ENCODE results near the gene ESD. TPM values are rescaled to one million over a fixed set of nuclear protein-coding genes. Genes with fewer than 3 reads are reported as not detected.

Gene ESD
- total and polyA plus RNA-seq, 10 of the 15 experiments (the other 5 are each of a cell fraction or from before 2014, with no cell fraction given): 105 to 387 (median 195) TPM

GRCh38 chr13:46796129-46796514 lies 839 bp downstream of the ESD start (continued):
- TF ChIP-seq CEBPZ (IDR thresholded peaks at IDR 0.05; ENCODE audit: low read depth, low read length): no peak

GRCh38 chr13:46795321-46795720 lies 1.6 kb downstream of the ESD start:
- Histone ChIP-seq H3K27me3 (replicated peaks in 1 of 2; ENCODE audit: control insufficient read depth in 2 of 2, insufficient read depth in 2 of 2, low read length in 1 of 2) (no peaks in the 10 kb centered on the region), H3K36me3 (ENCODE audit: control insufficient read depth in 2 of 2, insufficient read depth in 2 of 2, low read length in 1 of 2) (peaks cover 0 to 3% of the 10 kb centered on the region in 2 experiments; a peak in 1 of 4 replicates), H3K4me2 (ENCODE audit: control insufficient read depth, insufficient read depth) (peak overlapping the region; percentile 95), H3K9me3 (replicated peaks; ENCODE audit: control insufficient read depth, insufficient read depth, low read length) (no peaks in the 10 kb centered on the region), H3K4me1 (ENCODE audit: control insufficient read depth, insufficient read depth, low read length) (no peaks in the 10 kb centered on the region; the same call in 1 of the 2 replicates), H4K20me1 (ENCODE audit: control insufficient read depth, insufficient read depth) (no peaks in the 10 kb centered on the region), H3K9ac (ENCODE audit: control insufficient read depth, insufficient read depth, low read length) (no peak overlapping the region), H3K27ac (ENCODE audit: control insufficient read depth, insufficient read depth) (no peak overlapping the region), H2AFZ (ENCODE audit: control insufficient read depth, low read depth, low read length) (no peak overlapping the region), H3K79me2 (ENCODE audit: control insufficient read depth, insufficient read depth, low read length) (peaks cover 32% of the 10 kb centered on the region), H3K4me3 (peak overlapping the region; percentile 82; the same call in 1 of the 2 replicates)
- ChIA-PET RAD21 (ENCODE audit: unreplicated experiment) (no interaction called here), POLR2A (interaction anchor here (0.8 kb wide), 1 partner anchor 66 kb away, joined by 3 read pairs; no protein-coding TSS in a partner anchor), CTCF (interaction anchor here (1.0 kb wide), 1 partner anchor 33 kb away, joined by 3 read pairs; no protein-coding TSS in a partner anchor), SMC1A (ENCODE audit: uncharacterized antibody, unreplicated experiment) (no interaction called here)
- 99% methylated on average over 6 of the region's 6 CpGs for WGBS (ENCODE audit: insufficient coverage, insufficient replicate concordance, low lambda C conversion rate, missing lambda C conversion rate)
- intact Hi-C loops (cut with micrococcal nuclease; ENCODE audit: unreplicated experiment): no loop called here
- no TSS peak for BruUV-seq (replicated peaks)
- FAIRE-seq (no peak), ATAC-seq (no peak), DNase-seq (ENCODE audit: low read depth, low spot score) (no peak)
- in situ Hi-C loops (cut with MboI): no loop called here
- no peak for TF ChIP-seq CHD4 (IDR thresholded peaks at IDR 0.05)
